ENCODE results near the gene THEMIS.

The THEMIS gene

GRCh38 chr6:127877231-127877630 lies 23.6 kb downstream of the THEMIS start:
- TF ChIP-seq, protein P1, sequence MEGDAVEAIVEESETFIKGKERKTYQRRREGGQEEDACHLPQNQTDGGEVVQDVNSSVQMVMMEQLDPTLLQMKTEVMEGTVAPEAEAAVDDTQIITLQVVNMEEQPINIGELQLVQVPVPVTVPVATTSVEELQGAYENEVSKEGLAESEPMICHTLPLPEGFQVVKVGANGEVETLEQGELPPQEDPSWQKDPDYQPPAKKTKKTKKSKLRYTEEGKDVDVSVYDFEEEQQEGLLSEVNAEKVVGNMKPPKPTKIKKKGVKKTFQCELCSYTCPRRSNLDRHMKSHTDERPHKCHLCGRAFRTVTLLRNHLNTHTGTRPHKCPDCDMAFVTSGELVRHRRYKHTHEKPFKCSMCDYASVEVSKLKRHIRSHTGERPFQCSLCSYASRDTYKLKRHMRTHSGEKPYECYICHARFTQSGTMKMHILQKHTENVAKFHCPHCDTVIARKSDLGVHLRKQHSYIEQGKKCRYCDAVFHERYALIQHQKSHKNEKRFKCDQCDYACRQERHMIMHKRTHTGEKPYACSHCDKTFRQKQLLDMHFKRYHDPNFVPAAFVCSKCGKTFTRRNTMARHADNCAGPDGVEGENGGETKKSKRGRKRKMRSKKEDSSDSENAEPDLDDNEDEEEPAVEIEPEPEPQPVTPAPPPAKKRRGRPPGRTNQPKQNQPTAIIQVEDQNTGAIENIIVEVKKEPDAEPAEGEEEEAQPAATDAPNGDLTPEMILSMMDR (IDR thresholded peaks at IDR 0.05; ENCODE audit: insufficient read depth, missing control alignments), result no peak
- FAIRE-seq (no peak), DNase-seq (ENCODE audit: insufficient read length, low spot score) (no peak)

- TF ChIP-seq, protein P1 (IDR thresholded peaks at IDR 0.05; ENCODE audit: insufficient read depth, missing control alignments), result no peak
- FAIRE-seq, result no peak
- DNase-seq (ENCODE audit: insufficient read length, low spot score), result no peak
Observed at GRCh38 chr6:127869772-127870404, 31.0 kb downstream of the THEMIS start.

DNA sequence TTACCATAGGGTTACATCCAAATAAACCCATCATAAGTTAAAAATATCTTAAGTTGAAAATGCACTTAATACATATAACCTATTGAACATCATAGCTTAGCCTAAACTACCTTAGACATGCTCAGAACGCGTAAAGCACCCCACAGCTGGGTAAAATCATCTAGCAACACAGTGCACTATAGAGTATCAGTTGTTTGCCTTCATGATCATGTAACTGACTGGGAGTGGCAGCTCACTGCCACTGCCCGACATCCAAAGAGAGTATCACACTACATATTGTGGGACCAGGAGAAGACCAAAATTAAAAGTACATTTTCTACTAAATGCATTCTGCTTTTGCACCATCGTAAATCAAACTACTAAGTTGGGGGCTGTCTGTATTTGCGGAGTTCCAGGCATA lies 31.7 kb downstream of the THEMIS start:
- DNase-seq (ENCODE audit: insufficient read length, low spot score) (no peak), FAIRE-seq (no peak)
- TF ChIP-seq, protein P1 (IDR thresholded peaks at IDR 0.05; ENCODE audit: insufficient read depth, missing control alignments), result no peak

DNA sequence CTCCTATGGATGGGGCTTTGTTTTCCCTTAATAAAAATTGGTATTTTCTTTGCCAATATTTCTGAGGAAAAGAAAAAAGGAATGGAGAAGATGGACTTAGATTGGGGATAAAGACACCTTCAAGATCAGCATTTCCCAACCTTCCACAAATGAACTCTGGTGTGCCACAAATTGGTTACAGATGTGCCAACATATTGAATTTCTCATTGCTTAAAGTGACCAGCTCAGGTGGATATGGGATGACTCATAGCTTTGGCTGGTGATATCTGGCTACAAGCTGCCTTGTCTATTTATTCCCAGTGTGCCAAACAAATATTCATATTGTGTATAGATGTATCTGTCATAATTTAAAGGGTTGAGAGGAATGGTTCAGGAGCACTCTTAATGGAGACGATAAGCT lies 32.5 kb downstream of the THEMIS start:
- TF ChIP-seq, protein P1 (IDR thresholded peaks at IDR 0.05; ENCODE audit: insufficient read depth, missing control alignments), result no peak
- DNase-seq (ENCODE audit: insufficient read length, low spot score) (no peak), FAIRE-seq (no peak)

DNA sequence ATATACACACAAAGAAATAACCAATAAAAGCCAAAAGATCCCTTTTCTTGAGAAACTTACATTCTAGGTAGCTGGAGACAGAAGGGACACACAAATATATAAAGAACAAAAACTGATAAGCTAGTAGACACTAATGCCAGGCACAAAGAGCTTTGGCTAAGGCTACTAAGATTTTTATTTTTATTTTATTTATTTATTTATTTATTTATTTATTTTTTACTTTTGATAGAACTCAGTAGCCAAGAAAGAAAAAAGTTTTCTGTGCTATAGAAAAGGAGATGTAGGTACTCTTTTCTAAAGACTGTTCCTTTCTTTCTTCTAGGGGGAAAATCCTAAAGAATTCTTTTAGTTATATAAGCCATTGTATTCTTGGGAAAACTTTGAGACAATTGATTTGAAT lies 34.1 kb downstream of the THEMIS start:
- FAIRE-seq, result no peak
- TF ChIP-seq, protein P1 (IDR thresholded peaks at IDR 0.05; ENCODE audit: insufficient read depth, missing control alignments), result no peak

GRCh38 chr6:127865108-127865507 lies 35.8 kb downstream of the THEMIS start:
- TF ChIP-seq, protein P1 (IDR thresholded peaks at IDR 0.05; ENCODE audit: insufficient read depth, missing control alignments), result no peak
- FAIRE-seq, result no peak
- no peak for DNase-seq (ENCODE audit: insufficient read length, low spot score)

More for the DNA sequence above, 34.1 kb downstream of the THEMIS start:
- no peak for DNase-seq (ENCODE audit: insufficient read length, low spot score)

DNA sequence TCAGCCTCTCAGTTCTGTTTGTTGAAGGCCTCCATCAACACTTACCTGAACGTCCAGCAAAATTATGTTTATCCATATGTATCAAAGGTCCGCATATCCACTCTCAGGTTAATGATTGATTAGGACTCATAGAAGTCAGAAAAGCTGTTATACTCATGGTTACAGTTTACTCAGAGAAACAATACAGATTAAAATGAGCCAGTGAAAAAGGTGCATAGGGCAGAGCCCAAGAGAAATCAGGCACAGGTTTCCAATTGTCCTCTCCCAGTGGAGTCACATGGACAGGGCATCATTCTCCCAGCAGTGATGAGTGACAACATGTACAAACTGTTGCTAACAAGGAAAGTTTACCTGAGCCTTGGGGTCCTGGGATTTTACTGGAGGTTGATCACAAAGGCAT lies 36.2 kb downstream of the THEMIS start:
- TF ChIP-seq, protein P1 (IDR thresholded peaks at IDR 0.05; ENCODE audit: insufficient read depth, missing control alignments), result no peak
- DNase-seq (ENCODE audit: insufficient read length, low spot score), result no peak
- FAIRE-seq, result no peak
